Measurements from ENCODE around the gene PCSK2. TPM values are rescaled to one million over a fixed set of nuclear protein-coding genes. Genes with fewer than 3 reads are reported as not detected.

Gene PCSK2
- total RNA-seq, 2 donors from 2014 or later: 0.18 to 2.7 TPM

GRCh38 chr20:17497821-17498580, 271.2 kb downstream of the PCSK2 start:
- Histone ChIP-seq H3K9me3 (no peaks in the 10 kb centered on the region), H3K4me1 (replicated peaks) (no peaks in the 10 kb centered on the region), H3K36me3 (no peaks in the 10 kb centered on the region), H3K27ac (no peak overlapping the region), H3K4me3 (no peak overlapping the region), H3K27me3 (replicated peaks; ENCODE audit: insufficient read depth) (no peaks in the 10 kb centered on the region)
- intact Hi-C loops (cut with DNase I): no loop called here
- 41% methylated on average over 11 of the region's 11 CpGs for WGBS
- no peak for DNase-seq (ENCODE audit: low spot score)
- no peak for TF ChIP-seq POLR2A (IDR thresholded peaks at IDR 0.05)
- no peak for TF ChIP-seq CTCF (IDR thresholded peaks at IDR 0.05)
- TF ChIP-seq POLR2AphosphoS5 (IDR thresholded peaks at IDR 0.05): no peak

- no peak for TF ChIP-seq POLR2AphosphoS5 (IDR thresholded peaks at IDR 0.05)
- no peak for TF ChIP-seq POLR2A (IDR thresholded peaks at IDR 0.05)
- TF ChIP-seq CTCF (IDR thresholded peaks at IDR 0.05): no peak
- 70% methylated on average over 13 of the region's 13 CpGs for WGBS
- H3K9me3 ChIP-seq: no peaks in the 10 kb centered on the region
- no peak overlapping the region for H3K4me3 ChIP-seq
- no peaks in the 10 kb centered on the region for H3K4me1 ChIP-seq (replicated peaks)
- DNase-seq (ENCODE audit: low spot score): no peak
- no peaks in the 10 kb centered on the region for H3K36me3 ChIP-seq
- no peak overlapping the region for H3K27ac ChIP-seq
- no peaks in the 10 kb centered on the region for H3K27me3 ChIP-seq (replicated peaks; ENCODE audit: insufficient read depth)
- intact Hi-C loops (cut with DNase I): no loop called here
Observed at GRCh38 chr20:17498641-17499040, 271.8 kb downstream of the PCSK2 start.

- H3K27ac ChIP-seq: no peak overlapping the region
- H3K4me3 ChIP-seq: no peak overlapping the region
- intact Hi-C loops (cut with DNase I): no loop called here
- WGBS: 77% methylated on average over 5 of the region's 5 CpGs
- H3K27me3 ChIP-seq (replicated peaks; ENCODE audit: insufficient read depth): no peaks in the 10 kb centered on the region
- H3K36me3 ChIP-seq: no peaks in the 10 kb centered on the region
- H3K4me1 ChIP-seq (replicated peaks): no peaks in the 10 kb centered on the region
- no peaks in the 10 kb centered on the region for H3K9me3 ChIP-seq
- DNase-seq (ENCODE audit: low spot score): no peak
- TF ChIP-seq POLR2A (IDR thresholded peaks at IDR 0.05) (no peak), CTCF (IDR thresholded peaks at IDR 0.05) (no peak), POLR2AphosphoS5 (IDR thresholded peaks at IDR 0.05) (no peak)
Observed at GRCh38 chr20:17499041-17499440, 272.2 kb downstream of the PCSK2 start.

GRCh38 chr20:17500271-17500670, 273.4 kb downstream of the PCSK2 start:
- Histone ChIP-seq H3K4me1 (replicated peaks) (no peaks in the 10 kb centered on the region), H3K27me3 (replicated peaks; ENCODE audit: insufficient read depth) (no peaks in the 10 kb centered on the region), H3K36me3 (no peaks in the 10 kb centered on the region), H3K27ac (no peak overlapping the region), H3K4me3 (no peak overlapping the region), H3K9me3 (no peaks in the 10 kb centered on the region)
- no peak for DNase-seq (ENCODE audit: low spot score)
- 82% methylated on average over 10 of the region's 10 CpGs for WGBS
- TF ChIP-seq POLR2AphosphoS5 (IDR thresholded peaks at IDR 0.05): no peak
- intact Hi-C loops (cut with DNase I): loop anchor here (5.0 kb wide), 2 partner anchors 437 to 497 kb away; no protein-coding TSS in a partner anchor

GRCh38 chr20:17500826-17501225, 274.0 kb downstream of the PCSK2 start:
- no peak for DNase-seq (ENCODE audit: low spot score)
- H3K9me3 ChIP-seq: no peaks in the 10 kb centered on the region
- no peak for TF ChIP-seq CTCF (IDR thresholded peaks at IDR 0.05)
- TF ChIP-seq POLR2AphosphoS5 (IDR thresholded peaks at IDR 0.05): no peak
- no peak for TF ChIP-seq POLR2A (IDR thresholded peaks at IDR 0.05)
- WGBS: 89% methylated on average over 7 of the region's 7 CpGs
- no peaks in the 10 kb centered on the region for H3K27me3 ChIP-seq (replicated peaks; ENCODE audit: insufficient read depth)
- H3K4me3 ChIP-seq: no peak overlapping the region
- intact Hi-C loops (cut with DNase I): loop anchor here (5.0 kb wide), 2 partner anchors 436 to 496 kb away; no protein-coding TSS in a partner anchor
- H3K27ac ChIP-seq: no peak overlapping the region
- no peaks in the 10 kb centered on the region for H3K4me1 ChIP-seq (replicated peaks)
- H3K36me3 ChIP-seq: no peaks in the 10 kb centered on the region
